Heart left ventricle (tissue), 13 donors: ENCODE data around the gene LEFTY1.

ENCODE experiments used
- POLR2A ChIP-seq, 2 donors: fragments of 450-650 bp; IDR thresholded peaks; one replicate each; pipeline ENCODE4 v1.6.1; 2017; ENCODE audit warnings: antibody characterized with exemption in 2 of 2, mild to moderate bottlenecking in 2 of 2, moderate library complexity in 2 of 2
- TF ChIP-seq, protein P1 (sequence below), 12 donors: fragments of 200-600 bp; sonication (generic) in 4 of 12; IDR thresholded peaks; one replicate each; pipeline versions ENCODE4 v1.5.0 to v1.8.0; 2018 to 2022; ENCODE audit warnings: antibody characterized with exemption in 12 of 12, mild to moderate bottlenecking in 5 of 12
- donor health status: ischemic (EF 13 %, LVEDD 7.1; RV severe dilation, severe dysfunction).
- donor health status: DM: no; HTN: yes; CAD: no.
- donor health status: DM: no; HTN: no; CAD: no.
- donor health status: ischemic (EF 25% LVEDD 6.9; RV normal size, moderate dysfunction).
- donor health status: ischemic (EF 25% LVEDD 5.7; RV mildly dilated, moderate dysfunction).
- donor health status: ischemic (EF 35%, LVEDD 5.7; RV mildly dilated, moderate dysfunction).
- donor health status: nonischemic (EF 11% LVEDD 7.7; RV severe dilation, severe dysfunction).
- donor health status: DM: yes; HTN: yes; CAD: no.
- donor health status: PGD.
- donor health status: ischemic (EF 29% LVEDD 5.4; RV normal size, mild dysfunction).
- donor health status: nonischemic (EF 23%, LVEDD 6.1; RV moderate dilation, normal function).

DNA sequence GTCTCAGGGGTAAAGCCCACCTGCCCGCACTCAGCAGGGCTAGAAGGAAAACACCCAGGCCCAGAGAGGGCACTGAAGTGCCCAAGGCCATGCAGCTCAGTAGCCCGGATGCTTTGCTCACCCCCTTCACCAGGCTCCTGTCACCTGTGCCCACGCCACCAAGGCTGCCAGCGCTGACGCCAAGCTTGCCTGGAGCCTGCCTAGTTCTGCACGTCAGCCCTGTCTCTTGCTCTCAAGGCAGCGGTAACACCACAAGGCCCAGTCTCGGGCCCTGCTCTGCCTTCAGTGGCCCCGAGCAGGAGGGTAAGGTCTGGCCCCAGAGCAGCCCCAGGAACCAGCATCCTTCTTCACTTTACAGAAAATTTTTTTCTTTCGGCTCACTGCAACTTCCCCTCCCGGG is 14.5 kb downstream of the LEFTY1 start:
- TF ChIP-seq, protein P1, sequence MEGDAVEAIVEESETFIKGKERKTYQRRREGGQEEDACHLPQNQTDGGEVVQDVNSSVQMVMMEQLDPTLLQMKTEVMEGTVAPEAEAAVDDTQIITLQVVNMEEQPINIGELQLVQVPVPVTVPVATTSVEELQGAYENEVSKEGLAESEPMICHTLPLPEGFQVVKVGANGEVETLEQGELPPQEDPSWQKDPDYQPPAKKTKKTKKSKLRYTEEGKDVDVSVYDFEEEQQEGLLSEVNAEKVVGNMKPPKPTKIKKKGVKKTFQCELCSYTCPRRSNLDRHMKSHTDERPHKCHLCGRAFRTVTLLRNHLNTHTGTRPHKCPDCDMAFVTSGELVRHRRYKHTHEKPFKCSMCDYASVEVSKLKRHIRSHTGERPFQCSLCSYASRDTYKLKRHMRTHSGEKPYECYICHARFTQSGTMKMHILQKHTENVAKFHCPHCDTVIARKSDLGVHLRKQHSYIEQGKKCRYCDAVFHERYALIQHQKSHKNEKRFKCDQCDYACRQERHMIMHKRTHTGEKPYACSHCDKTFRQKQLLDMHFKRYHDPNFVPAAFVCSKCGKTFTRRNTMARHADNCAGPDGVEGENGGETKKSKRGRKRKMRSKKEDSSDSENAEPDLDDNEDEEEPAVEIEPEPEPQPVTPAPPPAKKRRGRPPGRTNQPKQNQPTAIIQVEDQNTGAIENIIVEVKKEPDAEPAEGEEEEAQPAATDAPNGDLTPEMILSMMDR (IDR thresholded peaks at IDR 0.05), result no peak
- TF ChIP-seq POLR2A (IDR thresholded peaks at IDR 0.05), result no peak
